SK-N-SH treated with all-trans-retinoic acid at 6 μM for 48 hours (cell line): ENCODE data around the gene DPEP1.

Source experiments
- ATAC-seq: fragments of 200-7000 bp; cut with Tn5 transposase; 3 replicates; pipeline ENCODE4 v1.9.1; 2020; ENCODE audit warnings: mild to moderate bottlenecking, moderate library complexity
- ARNTL ChIP-seq: fragments of 450-650 bp; formaldehyde crosslinking; IDR thresholded peaks from 2 replicates; pipeline ENCODE4 v1.5.0; 2020; ENCODE audit warnings: low read depth, mild to moderate bottlenecking, moderate library complexity, borderline replicate concordance
- BACH2 ChIP-seq: fragments of 250-450 bp; sonication (Bioruptor Pico); IDR thresholded peaks from 2 replicates; pipeline ENCODE4 v1.9.0; 2021; ENCODE audit warnings: mild to moderate bottlenecking, borderline replicate concordance
- CSDC2 ChIP-seq: fragments of 250-450 bp; sonication (Bioruptor Pico); IDR thresholded peaks from 2 replicates; pipeline ENCODE4 v1.5.0; 2020; ENCODE audit warnings: mild to moderate bottlenecking, moderate library complexity
- ESRRG ChIP-seq: fragments of 250-450 bp; sonication (Bioruptor Pico); IDR thresholded peaks from 2 replicates; pipeline ENCODE4 v1.6.1; 2021; ENCODE audit warnings: mild to moderate bottlenecking
- GLIS3 ChIP-seq: fragments of 250-450 bp; sonication (Bioruptor Pico); IDR thresholded peaks from 2 replicates; pipeline ENCODE4 v1.5.0; 2020; ENCODE audit warnings: mild to moderate bottlenecking, moderate library complexity
- OSR1 ChIP-seq: fragments of 250-450 bp; sonication (Bioruptor Pico); IDR thresholded peaks from 2 replicates; pipeline ENCODE4 v1.8.0; 2022; ENCODE audit warnings: moderate library complexity, mild to moderate bottlenecking, inconsistent platforms
- PATZ1 ChIP-seq: fragments of 250-450 bp; sonication (Bioruptor Pico); IDR thresholded peaks from 2 replicates; pipeline ENCODE4 v1.8.0; 2020; ENCODE audit warnings: mild to moderate bottlenecking, moderate library complexity, borderline replicate concordance
- PPARA ChIP-seq: fragments of 250-450 bp; sonication (Bioruptor Pico); IDR thresholded peaks from 2 replicates; pipeline ENCODE4 v1.5.0; 2020; ENCODE audit warnings: mild to moderate bottlenecking, borderline replicate concordance
- RARB ChIP-seq: fragments of 250-450 bp; sonication (Bioruptor Pico); IDR thresholded peaks from 2 replicates; pipeline ENCODE4 v1.8.0; 2021; ENCODE audit warnings: mild to moderate bottlenecking, moderate library complexity
- SNAI2 ChIP-seq: fragments of 250-450 bp; sonication (Bioruptor Pico); IDR thresholded peaks from 2 replicates; pipeline ENCODE4 v1.5.0; 2020; ENCODE audit warnings: mild to moderate bottlenecking, moderate library complexity
- TCF4 ChIP-seq: fragments of 250-450 bp; sonication (Bioruptor Pico); IDR thresholded peaks from 2 replicates; pipeline ENCODE4 v1.8.0; 2021; ENCODE audit warnings: mild to moderate bottlenecking, moderate library complexity, borderline replicate concordance
- TOX ChIP-seq: fragments of 250-450 bp; sonication (Bioruptor Pico); IDR thresholded peaks from 2 replicates; pipeline ENCODE4 v1.8.0; 2021; ENCODE audit warnings: mild to moderate bottlenecking, moderate library complexity, borderline replicate concordance
- ZC3H10 ChIP-seq: fragments of 250-450 bp; sonication (Bioruptor Pico); IDR thresholded peaks from 2 replicates; pipeline ENCODE4 v1.5.1; 2021; ENCODE audit warnings: mild to moderate bottlenecking, moderate library complexity
- ZFP30 ChIP-seq: fragments of 450-650 bp; formaldehyde crosslinking; IDR thresholded peaks from 2 replicates; pipeline ENCODE4 v1.5.0; 2022; ENCODE audit warnings: mild to moderate bottlenecking, moderate library complexity
- ZNF565 ChIP-seq: fragments of 450-650 bp; formaldehyde crosslinking; conservative IDR thresholded peaks from 2 replicates; pipeline ENCODE4 v1.5.0; 2020; ENCODE audit warnings: low read depth, mild to moderate bottlenecking, moderate library complexity
- ZNF70 ChIP-seq: fragments of 450-650 bp; formaldehyde crosslinking; IDR thresholded peaks from 2 replicates; pipeline ENCODE4 v1.5.0; 2020; ENCODE audit warnings: mild to moderate bottlenecking, moderate library complexity
- ZNF8 ChIP-seq: fragments of 450-650 bp; formaldehyde crosslinking; IDR thresholded peaks from 2 replicates; pipeline ENCODE4 v1.5.0; 2020; ENCODE audit warnings: mild to moderate bottlenecking, moderate library complexity
- TF ChIP-seq, protein P1 (sequence below): fragments of 250-450 bp; sonication (Bioruptor Pico); IDR thresholded peaks from 2 replicates; pipeline ENCODE4 v1.5.1; 2021; ENCODE audit warnings: mild to moderate bottlenecking, moderate library complexity
- TF ChIP-seq, protein P2 (sequence below): fragments of 250-450 bp; sonication (Bioruptor Pico); IDR thresholded peaks from 2 replicates; pipeline ENCODE4 v1.5.1; 2020; ENCODE audit warnings: low read depth, mild to moderate bottlenecking, moderate library complexity

DPEP1 gene

DNA sequence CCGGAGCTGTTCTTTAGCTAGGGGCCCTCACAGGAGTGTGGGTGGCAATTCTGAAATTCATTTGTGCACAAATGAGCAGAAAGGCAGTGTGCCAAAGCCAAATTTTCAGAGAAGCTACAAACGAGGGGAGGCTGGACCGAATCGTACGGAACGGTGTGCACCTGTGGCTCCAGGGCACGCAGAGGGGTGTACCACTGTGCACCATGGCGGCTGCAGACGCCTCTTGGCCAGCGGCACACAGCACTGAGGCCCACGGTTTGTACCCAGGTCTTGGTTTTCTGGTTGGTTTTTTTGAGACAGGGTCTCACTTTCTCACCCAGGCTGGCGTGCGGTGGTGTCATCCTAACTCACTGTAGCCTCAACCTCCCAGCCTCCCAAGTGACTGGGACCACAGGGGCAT lies 29.1 kb downstream of the DPEP1 start (continued):
- TF ChIP-seq TOX (CRISPR knock-in tag): no peak
- TF ChIP-seq, all 23 proteins: peak for 0

GRCh38 chr16:89643769-89644300 lies 30.4 kb downstream of the DPEP1 start:
- no peak for ATAC-seq
- TF ChIP-seq ZFP30 (CRISPR knock-in tag): no peak

DNA sequence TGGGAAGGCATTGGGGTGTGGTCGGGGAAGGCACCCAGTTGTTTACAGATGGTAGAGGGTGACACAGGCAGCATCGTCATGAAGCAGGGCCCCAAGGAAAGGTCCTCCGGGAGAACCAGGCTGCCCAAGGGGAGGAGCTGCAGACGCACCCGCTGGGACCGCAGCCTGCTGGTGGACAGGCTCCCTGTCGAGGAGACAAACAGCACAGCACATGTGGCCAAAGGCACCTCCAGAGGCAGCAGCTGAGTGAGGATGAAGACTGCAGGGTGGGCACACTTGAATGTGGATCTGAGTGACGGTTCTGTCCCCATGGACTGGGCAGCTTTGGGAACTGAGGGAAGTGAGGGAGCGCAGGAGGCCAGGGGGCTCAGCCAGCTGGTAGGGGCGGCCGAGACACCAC lies 31.7 kb downstream of the DPEP1 start:
- TF ChIP-seq, protein P1, sequence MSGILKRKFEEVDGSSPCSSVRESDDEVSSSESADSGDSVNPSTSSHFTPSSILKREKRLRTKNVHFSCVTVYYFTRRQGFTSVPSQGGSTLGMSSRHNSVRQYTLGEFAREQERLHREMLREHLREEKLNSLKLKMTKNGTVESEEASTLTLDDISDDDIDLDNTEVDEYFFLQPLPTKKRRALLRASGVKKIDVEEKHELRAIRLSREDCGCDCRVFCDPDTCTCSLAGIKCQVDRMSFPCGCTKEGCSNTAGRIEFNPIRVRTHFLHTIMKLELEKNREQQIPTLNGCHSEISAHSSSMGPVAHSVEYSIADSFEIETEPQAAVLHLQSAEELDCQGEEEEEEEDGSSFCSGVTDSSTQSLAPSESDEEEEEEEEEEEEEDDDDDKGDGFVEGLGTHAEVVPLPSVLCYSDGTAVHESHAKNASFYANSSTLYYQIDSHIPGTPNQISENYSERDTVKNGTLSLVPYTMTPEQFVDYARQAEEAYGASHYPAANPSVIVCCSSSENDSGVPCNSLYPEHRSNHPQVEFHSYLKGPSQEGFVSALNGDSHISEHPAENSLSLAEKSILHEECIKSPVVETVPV (CRISPR knock-in tag): no peak
- no peak for TF ChIP-seq TOX (CRISPR knock-in tag)
- TF ChIP-seq, protein P2, sequence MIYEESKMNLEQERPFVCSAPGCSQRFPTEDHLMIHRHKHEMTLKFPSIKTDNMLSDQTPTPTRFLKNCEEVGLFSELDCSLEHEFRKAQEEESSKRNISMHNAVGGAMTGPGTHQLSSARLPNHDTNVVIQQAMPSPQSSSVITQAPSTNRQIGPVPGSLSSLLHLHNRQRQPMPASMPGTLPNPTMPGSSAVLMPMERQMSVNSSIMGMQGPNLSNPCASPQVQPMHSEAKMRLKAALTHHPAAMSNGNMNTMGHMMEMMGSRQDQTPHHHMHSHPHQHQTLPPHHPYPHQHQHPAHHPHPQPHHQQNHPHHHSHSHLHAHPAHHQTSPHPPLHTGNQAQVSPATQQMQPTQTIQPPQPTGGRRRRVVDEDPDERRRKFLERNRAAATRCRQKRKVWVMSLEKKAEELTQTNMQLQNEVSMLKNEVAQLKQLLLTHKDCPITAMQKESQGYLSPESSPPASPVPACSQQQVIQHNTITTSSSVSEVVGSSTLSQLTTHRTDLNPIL: no peak
- TF ChIP-seq PPARA: no peak
- TF ChIP-seq RARB (CRISPR knock-in tag): no peak
- TF ChIP-seq ARNTL (CRISPR knock-in tag): no peak
- TF ChIP-seq GLIS3: no peak
- TF ChIP-seq PATZ1 (CRISPR knock-in tag): no peak
- TF ChIP-seq ZC3H10 (CRISPR knock-in tag): no peak
- TF ChIP-seq CSDC2 (CRISPR knock-in tag): no peak
- no peak for TF ChIP-seq ZNF8 (CRISPR knock-in tag)
- TF ChIP-seq ESRRG (CRISPR knock-in tag): no peak
- no peak for TF ChIP-seq BACH2 (CRISPR knock-in tag)
- no peak for TF ChIP-seq ZFP30 (CRISPR knock-in tag)
- no peak for ATAC-seq

DNA sequence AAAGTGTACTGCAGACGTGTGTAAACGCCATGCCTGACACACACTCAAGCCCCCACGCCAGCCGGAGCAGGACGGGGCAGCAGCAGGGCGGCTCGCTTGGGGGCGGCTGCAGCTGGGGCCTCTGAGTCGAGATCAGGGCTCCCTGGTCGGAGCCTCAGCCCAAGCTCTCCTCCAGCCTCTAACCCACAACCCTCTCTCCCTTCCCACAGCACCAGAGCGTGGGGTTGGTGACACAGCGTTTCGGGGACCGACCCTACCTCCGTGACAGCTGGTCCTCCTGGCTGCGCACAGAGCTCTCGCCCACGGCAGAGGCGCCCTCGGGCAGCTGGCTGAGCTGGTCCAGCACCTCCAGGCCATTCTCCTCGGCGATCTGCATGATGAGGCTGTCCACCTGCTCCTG lies 32.8 kb downstream of the DPEP1 start:
- TF ChIP-seq, protein P1 (CRISPR knock-in tag): no peak
- no peak for TF ChIP-seq OSR1 (CRISPR knock-in tag)
- no peak for TF ChIP-seq TCF4 (CRISPR knock-in tag)
- no peak for TF ChIP-seq GLIS3
- no peak for TF ChIP-seq ESRRG (CRISPR knock-in tag)
- no peak for TF ChIP-seq CSDC2 (CRISPR knock-in tag)
- TF ChIP-seq ZFP30 (CRISPR knock-in tag): no peak
- no peak for TF ChIP-seq SNAI2 (CRISPR knock-in tag)
- no peak for TF ChIP-seq ZNF565 (CRISPR knock-in tag)
- ATAC-seq: no peak

DNA sequence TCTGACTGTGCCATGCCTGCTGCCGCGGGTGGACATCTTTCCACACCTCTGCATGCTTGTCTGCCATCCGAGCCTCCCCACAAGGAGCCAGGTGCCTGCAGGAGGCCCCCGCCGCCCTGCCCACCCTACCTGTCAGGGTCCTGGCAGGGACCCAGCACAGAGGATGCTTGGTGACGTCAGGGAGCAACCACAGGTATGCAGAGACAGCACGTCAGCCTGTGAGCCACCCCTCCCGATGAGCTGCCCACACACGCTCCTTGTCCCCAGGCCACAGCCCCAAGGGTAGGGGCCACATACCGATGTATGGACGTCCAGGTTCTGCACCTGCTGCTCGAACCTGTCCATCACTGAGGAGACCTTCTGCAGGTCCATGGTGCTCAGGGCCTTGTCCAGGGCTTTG lies 33.5 kb downstream of the DPEP1 start:
- no peak for TF ChIP-seq PATZ1 (CRISPR knock-in tag)
- no peak for TF ChIP-seq CSDC2 (CRISPR knock-in tag)
- TF ChIP-seq, protein P2: no peak
- TF ChIP-seq ZNF70 (CRISPR knock-in tag): no peak
- TF ChIP-seq GLIS3: no peak
- no peak for TF ChIP-seq TOX (CRISPR knock-in tag)
- no peak for TF ChIP-seq PPARA
- no peak for TF ChIP-seq ESRRG (CRISPR knock-in tag)
- no peak for ATAC-seq
